Suprapubic skin (tissue), 3 donors: Measurements from ENCODE around the gene CTNS.

ENCODE experiments used
- CTCF ChIP-seq, 2 donors: fragments of 200-600 bp in 1 of 2; fragments of 450-650 bp in 1 of 2; sonication (generic) in 1 of 2; IDR thresholded peaks; one replicate each; pipeline ENCODE4 v1.5.1; 2016 to 2019; ENCODE audit warnings: antibody characterized with exemption in 2 of 2, mild to moderate bottlenecking in 1 of 2, moderate library complexity in 1 of 2
- POLR2A ChIP-seq, 2 donors: fragments of 450-650 bp; IDR thresholded peaks; one replicate each; pipeline ENCODE4 v1.6.1; 2017; ENCODE audit warnings: antibody characterized with exemption in 2 of 2, mild to moderate bottlenecking in 2 of 2, moderate library complexity in 2 of 2

- TF ChIP-seq POLR2A (IDR thresholded peaks at IDR 0.05) (no peak), CTCF (IDR thresholded peaks at IDR 0.05) (no peak)
Observed at GRCh38 chr17:3615160-3615870, 21.2 kb upstream of the CTNS start.
